ENCODE results near the gene NOC2L. TPM values are rescaled to one million over a fixed set of nuclear protein-coding genes. Genes with fewer than 3 reads are reported as not detected.

NOC2L gene
- total and polyA plus RNA-seq, 2 donors from 2014 or later = 42.4 to 65.5 TPM

- Histone ChIP-seq H3K9me3 (ENCODE audit: control insufficient read depth in 2 of 3, insufficient read depth in 1 of 3, low read length in 3 of 3) (no peaks in the 10 kb centered on the region), H3K36me3 (ENCODE audit: control insufficient read depth in 2 of 3, insufficient read depth in 3 of 3, low read length in 3 of 3) (no peaks in the 10 kb centered on the region), H3K4me3 (ENCODE audit: low read length in 3 of 3) (no peak overlapping the region), H3K27me3 (ENCODE audit: control insufficient read depth, insufficient read depth, low read length) (no peaks in the 10 kb centered on the region), H3K27ac (ENCODE audit: low read depth in 2 of 2, low read length in 2 of 2) (no peak overlapping the region), H3K9ac (ENCODE audit: low read length in 3 of 3) (no peak overlapping the region), H3K4me1 (ENCODE audit: control insufficient read depth in 2 of 3, insufficient read depth in 2 of 3, low read depth in 1 of 3, low read length in 3 of 3) (peaks cover 0 to 38% (median 4%) of the 10 kb centered on the region in 3 donors)
- FAIRE-seq (no peak), DNase-seq (peak in 3 of 5 donors; percentile 11 to 55 (median 48))
- TF ChIP-seq, protein P1, sequence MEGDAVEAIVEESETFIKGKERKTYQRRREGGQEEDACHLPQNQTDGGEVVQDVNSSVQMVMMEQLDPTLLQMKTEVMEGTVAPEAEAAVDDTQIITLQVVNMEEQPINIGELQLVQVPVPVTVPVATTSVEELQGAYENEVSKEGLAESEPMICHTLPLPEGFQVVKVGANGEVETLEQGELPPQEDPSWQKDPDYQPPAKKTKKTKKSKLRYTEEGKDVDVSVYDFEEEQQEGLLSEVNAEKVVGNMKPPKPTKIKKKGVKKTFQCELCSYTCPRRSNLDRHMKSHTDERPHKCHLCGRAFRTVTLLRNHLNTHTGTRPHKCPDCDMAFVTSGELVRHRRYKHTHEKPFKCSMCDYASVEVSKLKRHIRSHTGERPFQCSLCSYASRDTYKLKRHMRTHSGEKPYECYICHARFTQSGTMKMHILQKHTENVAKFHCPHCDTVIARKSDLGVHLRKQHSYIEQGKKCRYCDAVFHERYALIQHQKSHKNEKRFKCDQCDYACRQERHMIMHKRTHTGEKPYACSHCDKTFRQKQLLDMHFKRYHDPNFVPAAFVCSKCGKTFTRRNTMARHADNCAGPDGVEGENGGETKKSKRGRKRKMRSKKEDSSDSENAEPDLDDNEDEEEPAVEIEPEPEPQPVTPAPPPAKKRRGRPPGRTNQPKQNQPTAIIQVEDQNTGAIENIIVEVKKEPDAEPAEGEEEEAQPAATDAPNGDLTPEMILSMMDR (IDR thresholded peaks at IDR 0.05; ENCODE audit: borderline replicate concordance, extremely low read depth, insufficient read depth) = no peak
- intact Hi-C loops (cut with DNase I) = no loop called here
Measured at GRCh38 chr1:911875-912739, 46.9 kb downstream of the NOC2L start.

DNA sequence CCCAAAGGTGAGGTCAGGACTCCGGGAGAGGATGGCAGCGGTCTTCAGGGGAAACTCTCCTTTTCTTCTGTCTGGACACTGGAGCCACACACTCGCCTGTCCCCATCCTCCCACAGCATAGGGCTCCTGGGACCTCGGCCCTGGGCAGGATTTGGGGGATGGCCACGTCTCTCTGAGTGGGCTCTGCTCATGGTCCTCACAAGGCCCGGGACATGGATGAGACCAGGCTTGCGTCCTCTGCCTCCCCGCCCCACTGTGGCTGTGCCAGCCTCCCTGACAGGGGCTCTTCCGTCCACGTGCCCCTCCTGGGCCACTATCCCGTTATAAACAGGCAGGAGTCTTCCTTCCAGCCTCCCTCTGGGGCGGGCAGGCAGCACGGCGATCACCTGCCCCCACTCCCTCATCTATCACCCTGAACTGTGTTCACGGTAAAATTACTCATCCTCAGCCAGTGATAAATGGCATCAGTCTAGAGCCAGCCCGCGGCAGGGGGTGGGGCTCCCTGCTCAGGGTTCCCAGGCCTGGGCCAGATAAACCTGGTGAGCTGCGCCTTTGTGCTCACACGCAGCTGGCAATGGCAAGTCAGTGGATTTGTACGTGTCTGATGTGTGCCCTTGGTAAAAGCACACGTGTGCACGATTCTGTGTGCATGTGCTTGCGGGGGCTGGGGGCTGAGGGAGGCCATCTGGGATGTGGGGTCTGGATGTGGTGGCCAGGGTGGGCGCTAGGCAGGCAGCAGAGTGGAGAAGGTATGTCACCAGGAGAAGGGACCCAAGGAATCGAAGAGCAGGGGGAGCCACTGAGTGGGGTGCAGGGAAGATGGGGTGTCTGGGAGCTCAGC is 48.0 kb downstream of the NOC2L start:
- H3K9me3 ChIP-seq (ENCODE audit: control insufficient read depth in 2 of 3, insufficient read depth in 1 of 3, low read length in 3 of 3) = no peaks in the 10 kb centered on the region
- peak; percentile 64 to 89 (median 85) for DNase-seq
- intact Hi-C loops (cut with DNase I) = no loop called here
- peaks cover 0 to 31% (median 0%) of the 10 kb centered on the region in 3 donors for H3K4me1 ChIP-seq (ENCODE audit: control insufficient read depth in 2 of 3, insufficient read depth in 2 of 3, low read depth in 1 of 3, low read length in 3 of 3)
- no peak for FAIRE-seq
- TF ChIP-seq, protein P1 (IDR thresholded peaks at IDR 0.05; ENCODE audit: borderline replicate concordance, extremely low read depth, insufficient read depth) = no peak
- no peaks in the 10 kb centered on the region for H3K36me3 ChIP-seq (ENCODE audit: control insufficient read depth in 2 of 3, insufficient read depth in 3 of 3, low read length in 3 of 3)
- H3K9ac ChIP-seq (ENCODE audit: low read length in 3 of 3) = no peak overlapping the region
- no peak overlapping the region for H3K4me3 ChIP-seq (ENCODE audit: low read length in 3 of 3)
- H3K27me3 ChIP-seq (ENCODE audit: control insufficient read depth, insufficient read depth, low read length) = no peaks in the 10 kb centered on the region
- H3K27ac ChIP-seq (ENCODE audit: low read depth in 2 of 2, low read length in 2 of 2) = no peak overlapping the region

- Histone ChIP-seq H3K27me3 (ENCODE audit: control insufficient read depth, insufficient read depth, low read length) (no peaks in the 10 kb centered on the region), H3K9ac (ENCODE audit: low read length in 3 of 3) (no peak overlapping the region), H3K4me3 (ENCODE audit: low read length in 3 of 3) (no peak overlapping the region), H3K4me1 (ENCODE audit: control insufficient read depth in 2 of 3, insufficient read depth in 2 of 3, low read depth in 1 of 3, low read length in 3 of 3) (peaks cover 0 to 30% (median 0%) of the 10 kb centered on the region in 3 donors), H3K27ac (ENCODE audit: low read depth in 2 of 2, low read length in 2 of 2) (no peak overlapping the region), H3K9me3 (ENCODE audit: control insufficient read depth in 2 of 3, insufficient read depth in 1 of 3, low read length in 3 of 3) (no peaks in the 10 kb centered on the region), H3K36me3 (ENCODE audit: control insufficient read depth in 2 of 3, insufficient read depth in 3 of 3, low read length in 3 of 3) (no peaks in the 10 kb centered on the region)
- FAIRE-seq (no peak), DNase-seq (peak in 4 of 5 donors; percentile 42 to 88 (median 79))
- TF ChIP-seq, protein P1 (IDR thresholded peaks at IDR 0.05; ENCODE audit: borderline replicate concordance, extremely low read depth, insufficient read depth) = no peak
- intact Hi-C loops (cut with DNase I) = no loop called here
Measured at GRCh38 chr1:910311-910880, 48.7 kb downstream of the NOC2L start.
